ENCODE measurements around the gene MCTP1.

DNA sequence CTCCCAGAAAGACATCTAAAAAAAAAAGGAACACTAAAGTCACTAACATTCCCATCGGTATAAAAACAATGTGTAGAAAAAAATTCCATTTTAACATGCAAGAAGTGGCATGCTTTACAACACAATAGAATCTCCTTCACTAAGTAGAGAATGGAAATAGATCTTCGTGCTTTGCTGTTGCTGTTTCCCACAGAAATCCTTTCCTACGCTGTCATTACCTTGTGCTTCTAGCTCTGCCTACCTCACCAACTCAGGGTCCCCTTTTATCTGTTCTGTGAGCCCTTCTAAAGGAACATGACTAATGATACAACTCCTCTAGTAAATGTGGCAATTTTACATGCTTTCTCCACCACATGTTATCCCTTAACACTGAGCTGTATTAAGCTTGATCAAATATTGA is 202.9 kb downstream of the MCTP1 start:
- TF ChIP-seq, protein P1, sequence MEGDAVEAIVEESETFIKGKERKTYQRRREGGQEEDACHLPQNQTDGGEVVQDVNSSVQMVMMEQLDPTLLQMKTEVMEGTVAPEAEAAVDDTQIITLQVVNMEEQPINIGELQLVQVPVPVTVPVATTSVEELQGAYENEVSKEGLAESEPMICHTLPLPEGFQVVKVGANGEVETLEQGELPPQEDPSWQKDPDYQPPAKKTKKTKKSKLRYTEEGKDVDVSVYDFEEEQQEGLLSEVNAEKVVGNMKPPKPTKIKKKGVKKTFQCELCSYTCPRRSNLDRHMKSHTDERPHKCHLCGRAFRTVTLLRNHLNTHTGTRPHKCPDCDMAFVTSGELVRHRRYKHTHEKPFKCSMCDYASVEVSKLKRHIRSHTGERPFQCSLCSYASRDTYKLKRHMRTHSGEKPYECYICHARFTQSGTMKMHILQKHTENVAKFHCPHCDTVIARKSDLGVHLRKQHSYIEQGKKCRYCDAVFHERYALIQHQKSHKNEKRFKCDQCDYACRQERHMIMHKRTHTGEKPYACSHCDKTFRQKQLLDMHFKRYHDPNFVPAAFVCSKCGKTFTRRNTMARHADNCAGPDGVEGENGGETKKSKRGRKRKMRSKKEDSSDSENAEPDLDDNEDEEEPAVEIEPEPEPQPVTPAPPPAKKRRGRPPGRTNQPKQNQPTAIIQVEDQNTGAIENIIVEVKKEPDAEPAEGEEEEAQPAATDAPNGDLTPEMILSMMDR (IDR thresholded peaks at IDR 0.05; ENCODE audit: low read depth, low read length, poor library complexity, severe bottlenecking) = no peak
- TF ChIP-seq EZH2phosphoT487 (IDR thresholded peaks at IDR 0.05; ENCODE audit: borderline replicate concordance, low read length) = no peak
